HepG2 (cell line): ENCODE data around the gene LGALS4. TPM values are rescaled to one million over a fixed set of nuclear protein-coding genes. Genes with fewer than 3 reads are reported as not detected.
A peak's percentile ranks its signal among the peaks of the same experiment; 100 is the strongest.

ENCODE experiments used
- FOXA3 ChIP-seq: IDR thresholded peaks from 2 replicates; pipeline ENCODE4 v1.6.1; 2016; ENCODE audit warnings: missing genetic modification reagents, missing compliant biosample characterization
- FOXJ3 ChIP-seq: sonication (generic); formaldehyde crosslinking; IDR thresholded peaks from 2 replicates; pipeline ENCODE4 v1.4.0; 2020; ENCODE audit warnings: missing genetic modification reagents, mild to moderate bottlenecking, borderline replicate concordance
- KAT8 ChIP-seq: IDR thresholded peaks from 2 replicates; pipeline ENCODE4 v1.6.1; 2016; ENCODE audit warnings: missing genetic modification reagents, missing compliant biosample characterization
- KLF12 ChIP-seq: sonication (generic); formaldehyde crosslinking; IDR thresholded peaks from 2 replicates; pipeline ENCODE4 v1.4.0; 2020; ENCODE audit warnings: missing genetic modification reagents, borderline replicate concordance
- NCOR1 ChIP-seq: fragments of 200-600 bp; sonication (generic); IDR thresholded peaks from 2 replicates; pipeline ENCODE4 v1.7.0; 2017; ENCODE audit warnings: antibody characterized with exemption, low read length, borderline replicate concordance
- NONO ChIP-seq, 2 experiments: fragments of 450-650 bp in 1 of 2; sonication (generic) in 1 of 2; formaldehyde crosslinking in 1 of 2; IDR thresholded peaks in 1 of 2; conservative IDR thresholded peaks in 1 of 2; 2 replicates each; pipeline versions ENCODE4 v1.6.1 to v1.8.0; 2017 to 2022; ENCODE audit warnings: mild to moderate bottlenecking in 1 of 2, missing genetic modification reagents in 1 of 2, moderate library complexity in 1 of 2
- PCBP1 ChIP-seq: fragments of 200-400 bp; formaldehyde crosslinking; IDR thresholded peaks from 2 replicates; pipeline ENCODE4 v1.6.1; 2017; ENCODE audit warnings: mild to moderate bottlenecking, low read depth, low read length, borderline replicate concordance
- RAD21 ChIP-seq: fragments of 450-650 bp; formaldehyde crosslinking; IDR thresholded peaks from 2 replicates; pipeline ENCODE4 v1.5.0; 2020; ENCODE audit warnings: mild to moderate bottlenecking
- SMYD3 ChIP-seq: sonication (generic); formaldehyde crosslinking; IDR thresholded peaks from 2 replicates; pipeline ENCODE4 v1.8.1; 2023; ENCODE audit warnings: mild to moderate bottlenecking, missing genetic modification reagents
- STAT5B ChIP-seq: sonication (generic); formaldehyde crosslinking; IDR thresholded peaks from 2 replicates; pipeline ENCODE4 v1.4.0; 2020; ENCODE audit warnings: missing genetic modification reagents
- XRCC5 ChIP-seq: fragments of 200-400 bp; formaldehyde crosslinking; optimal IDR thresholded peaks from 2 replicates; pipeline ENCODE3; 2017; ENCODE audit warnings: mild to moderate bottlenecking, low read length
- ZFYVE20 ChIP-seq: sonication (generic); formaldehyde crosslinking; IDR thresholded peaks from 2 replicates; pipeline ENCODE4 v1.8.0; 2023; ENCODE audit warnings: low read depth, mild to moderate bottlenecking, moderate library complexity, missing genetic modification reagents, borderline replicate concordance
- ZNF34 ChIP-seq: sonication (generic); formaldehyde crosslinking; IDR thresholded peaks from 2 replicates; pipeline ENCODE4 v1.4.0; 2020; ENCODE audit warnings: mild to moderate bottlenecking, missing genetic modification reagents, borderline replicate concordance
- ZNF792 ChIP-seq: IDR thresholded peaks from 2 replicates; pipeline ENCODE4 v1.6.1; 2016
- polyA plus RNA-seq, 8 experiments: library from polyadenylated mRNA; depleted of rRNA in 3 of 8; stranded (reverse) in 7 of 8; unstranded in 1 of 8; fragments of >200 nt; fragmentation: Illumina TruSeq in 4 of 8; extraction: Trizol in 4 of 8; gene quantifications; 2 replicates each; pipeline versions ENCODE4 v1.2.1 to v1.2.3, GENCODE V29; 2011 to 2016; ENCODE audit warnings: low read depth in 4 of 8, missing spikeins in 1 of 8, mixed read lengths in 1 of 8; ENCODE audit not compliant: insufficient read depth in 1 of 8
- total RNA-seq, 5 experiments: library from RNA; depleted of rRNA; stranded (reverse); fragments of >200 nt; fragmentation: Illumina TruSeq; extraction: Trizol; gene quantifications; 2 replicates each; pipeline ENCODE4 v1.2.3, GENCODE V29; 2016; ENCODE audit warnings: low read depth in 1 of 5
- TF ChIP-seq, protein P1 (sequence below): sonication (generic); formaldehyde crosslinking; IDR thresholded peaks from 2 replicates; pipeline ENCODE4 v1.5.0; 2020; ENCODE audit warnings: mild to moderate bottlenecking, missing genetic modification reagents, borderline replicate concordance
- TF ChIP-seq, protein P2 (sequence below): sonication (generic); formaldehyde crosslinking; IDR thresholded peaks from 2 replicates; pipeline ENCODE4 v1.4.0; 2020; ENCODE audit warnings: missing genetic modification reagents
- TF ChIP-seq, protein P3 (sequence below): sonication (generic); formaldehyde crosslinking; IDR thresholded peaks from 2 replicates; pipeline ENCODE4 v1.5.1; 2020; ENCODE audit warnings: mild to moderate bottlenecking, missing genetic modification reagents, moderate library complexity
- TF ChIP-seq, protein P4 (sequence below): sonication (generic); formaldehyde crosslinking; IDR thresholded peaks from 2 replicates; pipeline ENCODE4 v1.9.0; 2022; ENCODE audit warnings: missing genetic modification reagents, mild to moderate bottlenecking, borderline replicate concordance

LGALS4 gene
- total and polyA plus RNA-seq, 2 of the 13 experiments (the other 11 are each of a cell fraction or from before 2014, with no cell fraction given), result 0.24 to 0.71 TPM

DNA sequence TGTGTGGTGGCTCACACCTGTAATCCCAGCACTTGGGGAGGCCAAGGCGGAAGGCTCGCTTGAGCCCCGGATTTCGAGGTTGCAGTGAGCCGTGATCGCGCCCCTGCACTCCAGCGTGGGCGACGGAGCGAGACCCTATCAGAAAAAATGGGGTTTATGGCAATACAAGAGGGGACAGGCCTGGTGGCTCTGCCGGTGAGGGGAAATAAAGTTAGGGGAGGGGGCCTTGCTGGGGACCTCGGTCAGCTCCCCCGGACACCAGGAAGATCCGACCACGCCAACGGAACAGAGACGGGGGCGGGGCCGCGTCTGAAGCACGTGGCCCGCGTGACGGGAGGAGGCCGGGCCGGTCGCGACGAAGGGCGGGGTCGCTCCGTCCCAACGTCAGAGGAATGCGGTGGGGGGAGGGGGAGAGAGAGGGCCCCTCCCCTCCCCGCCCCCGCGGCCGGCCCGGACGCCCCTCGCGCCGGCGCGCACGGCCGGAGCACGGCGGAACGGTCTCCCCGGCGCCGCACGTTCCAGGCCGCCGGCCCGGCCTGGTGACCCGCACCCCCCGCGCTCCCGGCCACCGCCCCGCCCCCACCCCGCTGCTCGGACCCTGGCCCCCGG, 39.0 kb upstream of the LGALS4 start (continued):
- TF ChIP-seq, protein P1, sequence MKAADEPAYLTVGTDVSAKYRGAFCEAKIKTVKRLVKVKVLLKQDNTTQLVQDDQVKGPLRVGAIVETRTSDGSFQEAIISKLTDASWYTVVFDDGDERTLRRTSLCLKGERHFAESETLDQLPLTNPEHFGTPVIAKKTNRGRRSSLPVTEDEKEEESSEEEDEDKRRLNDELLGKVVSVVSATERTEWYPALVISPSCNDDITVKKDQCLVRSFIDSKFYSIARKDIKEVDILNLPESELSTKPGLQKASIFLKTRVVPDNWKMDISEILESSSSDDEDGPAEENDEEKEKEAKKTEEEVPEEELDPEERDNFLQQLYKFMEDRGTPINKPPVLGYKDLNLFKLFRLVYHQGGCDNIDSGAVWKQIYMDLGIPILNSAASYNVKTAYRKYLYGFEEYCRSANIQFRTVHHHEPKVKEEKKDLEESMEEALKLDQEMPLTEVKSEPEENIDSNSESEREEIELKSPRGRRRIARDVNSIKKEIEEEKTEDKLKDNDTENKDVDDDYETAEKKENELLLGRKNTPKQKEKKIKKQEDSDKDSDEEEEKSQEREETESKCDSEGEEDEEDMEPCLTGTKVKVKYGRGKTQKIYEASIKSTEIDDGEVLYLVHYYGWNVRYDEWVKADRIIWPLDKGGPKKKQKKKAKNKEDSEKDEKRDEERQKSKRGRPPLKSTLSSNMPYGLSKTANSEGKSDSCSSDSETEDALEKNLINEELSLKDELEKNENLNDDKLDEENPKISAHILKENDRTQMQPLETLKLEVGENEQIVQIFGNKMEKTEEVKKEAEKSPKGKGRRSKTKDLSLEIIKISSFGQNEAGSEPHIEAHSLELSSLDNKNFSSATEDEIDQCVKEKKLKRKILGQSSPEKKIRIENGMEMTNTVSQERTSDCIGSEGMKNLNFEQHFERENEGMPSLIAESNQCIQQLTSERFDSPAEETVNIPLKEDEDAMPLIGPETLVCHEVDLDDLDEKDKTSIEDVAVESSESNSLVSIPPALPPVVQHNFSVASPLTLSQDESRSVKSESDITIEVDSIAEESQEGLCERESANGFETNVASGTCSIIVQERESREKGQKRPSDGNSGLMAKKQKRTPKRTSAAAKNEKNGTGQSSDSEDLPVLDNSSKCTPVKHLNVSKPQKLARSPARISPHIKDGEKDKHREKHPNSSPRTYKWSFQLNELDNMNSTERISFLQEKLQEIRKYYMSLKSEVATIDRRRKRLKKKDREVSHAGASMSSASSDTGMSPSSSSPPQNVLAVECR (CRISPR knock-in tag), result peak; percentile 78; the same call in 1 of the 2 replicates
- TF ChIP-seq, protein P2, sequence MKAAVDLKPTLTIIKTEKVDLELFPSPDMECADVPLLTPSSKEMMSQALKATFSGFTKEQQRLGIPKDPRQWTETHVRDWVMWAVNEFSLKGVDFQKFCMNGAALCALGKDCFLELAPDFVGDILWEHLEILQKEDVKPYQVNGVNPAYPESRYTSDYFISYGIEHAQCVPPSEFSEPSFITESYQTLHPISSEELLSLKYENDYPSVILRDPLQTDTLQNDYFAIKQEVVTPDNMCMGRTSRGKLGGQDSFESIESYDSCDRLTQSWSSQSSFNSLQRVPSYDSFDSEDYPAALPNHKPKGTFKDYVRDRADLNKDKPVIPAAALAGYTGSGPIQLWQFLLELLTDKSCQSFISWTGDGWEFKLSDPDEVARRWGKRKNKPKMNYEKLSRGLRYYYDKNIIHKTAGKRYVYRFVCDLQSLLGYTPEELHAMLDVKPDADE, result no peak
- TF ChIP-seq KAT8 (CRISPR knock-in tag), result peak; percentile 34; the same call in 1 of the 2 replicates
- TF ChIP-seq ZFYVE20, result no peak
- no peak for TF ChIP-seq XRCC5
- peak; percentile 67; the same call in 1 of the 2 replicates for TF ChIP-seq FOXA3 (CRISPR knock-in tag)
- TF ChIP-seq, protein P3, sequence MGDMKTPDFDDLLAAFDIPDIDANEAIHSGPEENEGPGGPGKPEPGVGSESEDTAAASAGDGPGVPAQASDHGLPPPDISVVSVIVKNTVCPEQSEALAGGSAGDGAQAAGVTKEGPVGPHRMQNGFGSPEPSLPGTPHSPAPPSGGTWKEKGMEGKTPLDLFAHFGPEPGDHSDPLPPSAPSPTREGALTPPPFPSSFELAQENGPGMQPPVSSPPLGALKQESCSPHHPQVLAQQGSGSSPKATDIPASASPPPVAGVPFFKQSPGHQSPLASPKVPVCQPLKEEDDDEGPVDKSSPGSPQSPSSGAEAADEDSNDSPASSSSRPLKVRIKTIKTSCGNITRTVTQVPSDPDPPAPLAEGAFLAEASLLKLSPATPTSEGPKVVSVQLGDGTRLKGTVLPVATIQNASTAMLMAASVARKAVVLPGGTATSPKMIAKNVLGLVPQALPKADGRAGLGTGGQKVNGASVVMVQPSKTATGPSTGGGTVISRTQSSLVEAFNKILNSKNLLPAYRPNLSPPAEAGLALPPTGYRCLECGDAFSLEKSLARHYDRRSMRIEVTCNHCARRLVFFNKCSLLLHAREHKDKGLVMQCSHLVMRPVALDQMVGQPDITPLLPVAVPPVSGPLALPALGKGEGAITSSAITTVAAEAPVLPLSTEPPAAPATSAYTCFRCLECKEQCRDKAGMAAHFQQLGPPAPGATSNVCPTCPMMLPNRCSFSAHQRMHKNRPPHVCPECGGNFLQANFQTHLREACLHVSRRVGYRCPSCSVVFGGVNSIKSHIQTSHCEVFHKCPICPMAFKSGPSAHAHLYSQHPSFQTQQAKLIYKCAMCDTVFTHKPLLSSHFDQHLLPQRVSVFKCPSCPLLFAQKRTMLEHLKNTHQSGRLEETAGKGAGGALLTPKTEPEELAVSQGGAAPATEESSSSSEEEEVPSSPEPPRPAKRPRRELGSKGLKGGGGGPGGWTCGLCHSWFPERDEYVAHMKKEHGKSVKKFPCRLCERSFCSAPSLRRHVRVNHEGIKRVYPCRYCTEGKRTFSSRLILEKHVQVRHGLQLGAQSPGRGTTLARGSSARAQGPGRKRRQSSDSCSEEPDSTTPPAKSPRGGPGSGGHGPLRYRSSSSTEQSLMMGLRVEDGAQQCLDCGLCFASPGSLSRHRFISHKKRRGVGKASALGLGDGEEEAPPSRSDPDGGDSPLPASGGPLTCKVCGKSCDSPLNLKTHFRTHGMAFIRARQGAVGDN (CRISPR knock-in tag), result peak; percentile 77
- no peak for TF ChIP-seq FOXJ3 (CRISPR knock-in tag)
- TF ChIP-seq, protein P4, sequence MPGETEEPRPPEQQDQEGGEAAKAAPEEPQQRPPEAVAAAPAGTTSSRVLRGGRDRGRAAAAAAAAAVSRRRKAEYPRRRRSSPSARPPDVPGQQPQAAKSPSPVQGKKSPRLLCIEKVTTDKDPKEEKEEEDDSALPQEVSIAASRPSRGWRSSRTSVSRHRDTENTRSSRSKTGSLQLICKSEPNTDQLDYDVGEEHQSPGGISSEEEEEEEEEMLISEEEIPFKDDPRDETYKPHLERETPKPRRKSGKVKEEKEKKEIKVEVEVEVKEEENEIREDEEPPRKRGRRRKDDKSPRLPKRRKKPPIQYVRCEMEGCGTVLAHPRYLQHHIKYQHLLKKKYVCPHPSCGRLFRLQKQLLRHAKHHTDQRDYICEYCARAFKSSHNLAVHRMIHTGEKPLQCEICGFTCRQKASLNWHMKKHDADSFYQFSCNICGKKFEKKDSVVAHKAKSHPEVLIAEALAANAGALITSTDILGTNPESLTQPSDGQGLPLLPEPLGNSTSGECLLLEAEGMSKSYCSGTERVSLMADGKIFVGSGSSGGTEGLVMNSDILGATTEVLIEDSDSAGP, result no peak
- TF ChIP-seq RAD21 (CRISPR knock-in tag), result peak; percentile 10; the same call in 1 of the 2 replicates
- TF ChIP-seq KLF12 (CRISPR knock-in tag), result peak; percentile 62; the same call in 1 of the 2 replicates
- TF ChIP-seq NCOR1, result no peak
- no peak for TF ChIP-seq SMYD3
- TF ChIP-seq NONO (IDR thresholded peaks at IDR 0.05), result no peak
- 0 out of 2 replicates have a peak, but pooled peaks have one; percentile 58 for TF ChIP-seq NONO (CRISPR knock-in tag; conservative IDR thresholded peaks at IDR 0.05)
- no peak for TF ChIP-seq PCBP1
- no peak for TF ChIP-seq ZNF34 (CRISPR knock-in tag)
- TF ChIP-seq ZNF792 (CRISPR knock-in tag), result peak; percentile 55; the same call in 1 of the 2 replicates
- TF ChIP-seq STAT5B, result no peak
